ENCODE results near the gene WDR82. TPM values are rescaled to one million over a fixed set of nuclear protein-coding genes. Genes with fewer than 3 reads are reported as not detected.
A peak's percentile ranks its signal among the peaks of the same experiment; 100 is the strongest.

The WDR82 gene
- total and polyA plus RNA-seq, 8 donors = 60.2 to 124 (median 108) TPM

GRCh38 chr3:52242039-52242438 lies 36.4 kb downstream of the WDR82 start:
- TF ChIP-seq CTCF (IDR thresholded peaks at IDR 0.05) = no peak
- Histone ChIP-seq H3K36me3 (no peaks in the 10 kb centered on the region), H3K27me3 (no peaks in the 10 kb centered on the region), H3K4me1 (peaks cover 28 to 67% of the 10 kb centered on the region in 2 donors), H3K27ac (no peak overlapping the region), H3K9me3 (no peaks in the 10 kb centered on the region), H3K4me3 (no peak overlapping the region)
- intact Hi-C loops (cut with DNase I) = no loop called here
- DNase-seq (no peak), ATAC-seq (no peak)

DNA sequence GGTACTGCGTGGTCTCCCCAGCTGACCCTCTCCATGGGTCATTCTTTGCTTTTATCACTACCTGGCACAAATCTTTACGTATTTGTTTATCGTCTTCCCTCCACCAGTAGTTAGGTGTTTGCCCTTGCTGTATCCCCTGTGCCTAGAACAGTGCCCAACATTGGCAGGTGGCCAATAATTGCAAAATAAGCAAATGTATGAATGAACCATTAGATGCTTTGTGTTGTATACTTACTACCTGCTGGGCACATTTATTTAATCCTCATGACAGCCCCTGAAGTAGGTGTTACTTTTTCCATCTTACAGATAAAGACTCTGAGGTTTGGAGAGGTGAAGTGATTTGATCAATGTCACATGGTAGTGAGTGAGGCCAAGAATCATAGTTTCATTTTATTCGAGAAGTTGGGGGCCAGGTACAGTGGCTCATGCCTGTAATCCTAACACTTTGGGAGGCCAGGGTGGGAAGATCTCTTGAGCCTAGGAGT lies 37.5 kb downstream of the WDR82 start:
- intact Hi-C loops (cut with DNase I) = no loop called here
- Histone ChIP-seq H3K36me3 (no peaks in the 10 kb centered on the region), H3K4me1 (peaks cover 33 to 68% of the 10 kb centered on the region in 2 donors), H3K9me3 (no peaks in the 10 kb centered on the region), H3K4me3 (no peak overlapping the region), H3K27me3 (no peaks in the 10 kb centered on the region), H3K27ac (peak overlapping the region in 1 of 2 donors; percentile 87)
- no peak for TF ChIP-seq CTCF (IDR thresholded peaks at IDR 0.05)
- no peak for DNase-seq
- no peak for ATAC-seq

GRCh38 chr3:52240059-52240885 lies 38.2 kb downstream of the WDR82 start:
- Histone ChIP-seq H3K27ac (peak overlapping the region; percentile 87 to 90), H3K9me3 (no peaks in the 10 kb centered on the region), H3K4me3 (peak overlapping the region; percentile 92 to 94), H3K27me3 (no peaks in the 10 kb centered on the region), H3K36me3 (peaks cover 0 to under 1% of the 10 kb centered on the region in 2 donors), H3K4me1 (peaks cover 33 to 74% of the 10 kb centered on the region in 2 donors)
- DNase-seq = peak in 1 of 4 donors; percentile 73
- no peak for TF ChIP-seq CTCF (IDR thresholded peaks at IDR 0.05)
- ATAC-seq = peak; percentile 4
- intact Hi-C loops (cut with DNase I) = no loop called here

DNA sequence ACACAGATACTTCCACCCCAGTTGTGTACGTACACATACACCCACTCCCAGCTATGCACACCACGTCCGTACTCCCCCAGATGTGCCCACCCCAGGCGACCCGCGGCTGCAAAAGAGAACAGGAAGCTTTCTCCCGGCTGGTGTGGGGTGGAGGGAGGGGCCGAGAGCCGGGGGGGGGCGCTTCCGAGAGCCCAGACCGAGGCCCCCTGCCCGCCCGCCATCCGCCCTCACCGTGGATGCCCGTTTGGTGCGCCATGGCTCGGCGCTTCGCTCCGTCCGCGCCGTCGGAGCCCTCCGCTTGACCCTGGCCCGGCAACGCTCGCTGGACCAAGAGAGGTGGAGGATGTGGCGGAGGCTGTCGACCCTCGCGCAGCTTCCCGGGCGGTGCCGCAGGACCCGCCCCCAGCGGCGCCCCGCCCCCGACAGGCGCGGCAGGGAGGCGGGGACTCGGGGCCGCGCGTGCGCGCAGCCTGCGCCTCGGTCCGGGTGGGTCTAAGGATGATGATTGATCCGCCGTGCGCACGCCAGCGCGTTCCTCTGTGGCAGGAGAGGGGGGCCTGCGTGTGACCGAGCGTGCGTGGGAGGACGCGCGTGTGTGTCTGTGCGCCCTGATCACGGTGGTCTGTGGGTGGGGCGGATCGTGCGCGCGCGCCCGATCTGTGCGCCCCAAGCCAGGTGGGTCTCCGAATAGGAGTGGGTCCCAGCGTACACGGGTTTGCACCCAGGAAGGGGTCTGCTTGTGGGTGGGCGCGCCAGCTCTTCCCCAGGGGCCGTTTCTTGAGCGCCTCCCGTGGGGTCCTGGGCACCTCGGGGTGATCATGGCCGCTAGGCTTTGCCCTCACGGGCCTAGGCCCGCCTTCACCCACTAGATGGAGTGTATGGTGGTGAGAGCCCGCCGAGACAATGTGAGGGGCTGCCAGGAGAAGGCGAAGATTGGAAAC lies 39.4 kb downstream of the WDR82 start, which contains the start of gene TWF2:
TSS of gene TWF2 (minus strand) at position 398 of the 941 bp plus-strand sequence. CDS start at position 256, 142 bp downstream.
- Histone ChIP-seq H3K27me3 (no peaks in the 10 kb centered on the region), H3K4me3 (peak within 1 kb of the TSS; percentile 92 to 94), H3K9me3 (no peaks in the 10 kb centered on the region), H3K27ac (peak within 1 kb of the TSS; percentile 87 to 90), H3K4me1 (peaks cover 29 to 74% of the 10 kb centered on the region in 2 donors), H3K36me3 (peaks cover 0 to 13% of the 10 kb centered on the region in 2 donors)
- intact Hi-C loops (cut with DNase I) = loop anchor here in 1 of 2 donors (10.0 kb wide), 1 partner anchor 206 kb away; the partner anchor contains the start of gene SEMA3G
- DNase-seq (peak; percentile 82 to 94 (median 86)), ATAC-seq (peak; percentile 92)
- peak; percentile 27 to 35 for TF ChIP-seq CTCF (IDR thresholded peaks at IDR 0.05)

Data from left lung (tissue), 10 donors.